ENCODE results near the gene ZNF133. TPM values are rescaled to one million over a fixed set of nuclear protein-coding genes. Genes with fewer than 3 reads are reported as not detected.

The ZNF133 gene
- total RNA-seq, 1 experiment from 2014 or later: 22.8 TPM

GRCh38 chr20:18255526-18255925 lies 32.8 kb upstream of the ZNF133 start:
- Histone ChIP-seq H3K9me3 (ENCODE audit: insufficient read depth, low read depth) (no peaks in the 10 kb centered on the region), H3K9me2 (ENCODE audit: insufficient read depth) (no peaks in the 10 kb centered on the region), H3K27ac (no peak overlapping the region), H3K4me3 (no peak overlapping the region), H3K79me2 (ENCODE audit: low read depth) (no peaks in the 10 kb centered on the region), H3K36me3 (ENCODE audit: low read depth) (no peaks in the 10 kb centered on the region), H3K4me1 (replicated peaks; ENCODE audit: insufficient read depth) (peaks cover 54% of the 10 kb centered on the region), H3K4me2 (no peak overlapping the region), H2AFZ (no peak overlapping the region), H3K27me3 (ENCODE audit: insufficient read depth, low read depth) (no peaks in the 10 kb centered on the region), H4K20me1 (ENCODE audit: insufficient read depth) (no peaks in the 10 kb centered on the region), H3F3A (ENCODE audit: insufficient read depth, low read depth) (peaks cover 46% of the 10 kb centered on the region)
- TF ChIP-seq, protein P1, sequence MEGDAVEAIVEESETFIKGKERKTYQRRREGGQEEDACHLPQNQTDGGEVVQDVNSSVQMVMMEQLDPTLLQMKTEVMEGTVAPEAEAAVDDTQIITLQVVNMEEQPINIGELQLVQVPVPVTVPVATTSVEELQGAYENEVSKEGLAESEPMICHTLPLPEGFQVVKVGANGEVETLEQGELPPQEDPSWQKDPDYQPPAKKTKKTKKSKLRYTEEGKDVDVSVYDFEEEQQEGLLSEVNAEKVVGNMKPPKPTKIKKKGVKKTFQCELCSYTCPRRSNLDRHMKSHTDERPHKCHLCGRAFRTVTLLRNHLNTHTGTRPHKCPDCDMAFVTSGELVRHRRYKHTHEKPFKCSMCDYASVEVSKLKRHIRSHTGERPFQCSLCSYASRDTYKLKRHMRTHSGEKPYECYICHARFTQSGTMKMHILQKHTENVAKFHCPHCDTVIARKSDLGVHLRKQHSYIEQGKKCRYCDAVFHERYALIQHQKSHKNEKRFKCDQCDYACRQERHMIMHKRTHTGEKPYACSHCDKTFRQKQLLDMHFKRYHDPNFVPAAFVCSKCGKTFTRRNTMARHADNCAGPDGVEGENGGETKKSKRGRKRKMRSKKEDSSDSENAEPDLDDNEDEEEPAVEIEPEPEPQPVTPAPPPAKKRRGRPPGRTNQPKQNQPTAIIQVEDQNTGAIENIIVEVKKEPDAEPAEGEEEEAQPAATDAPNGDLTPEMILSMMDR (conservative IDR thresholded peaks at IDR 0.05): no peak
- TF ChIP-seq EZH2 (IDR thresholded peaks at IDR 0.05; ENCODE audit: low read depth): no peak
- no peak for DNase-seq
- ChIA-PET CTCF (interaction anchor here (0.5 kb wide), 1 partner anchor 74 kb away, joined by 4 read pairs; no protein-coding TSS in a partner anchor), POLR2A (ENCODE audit: unreplicated experiment) (no interaction called here)
- intact Hi-C loops (cut with micrococcal nuclease; ENCODE audit: unreplicated experiment): no loop called here
- BruUV-seq (replicated peaks): no TSS peak

DNA sequence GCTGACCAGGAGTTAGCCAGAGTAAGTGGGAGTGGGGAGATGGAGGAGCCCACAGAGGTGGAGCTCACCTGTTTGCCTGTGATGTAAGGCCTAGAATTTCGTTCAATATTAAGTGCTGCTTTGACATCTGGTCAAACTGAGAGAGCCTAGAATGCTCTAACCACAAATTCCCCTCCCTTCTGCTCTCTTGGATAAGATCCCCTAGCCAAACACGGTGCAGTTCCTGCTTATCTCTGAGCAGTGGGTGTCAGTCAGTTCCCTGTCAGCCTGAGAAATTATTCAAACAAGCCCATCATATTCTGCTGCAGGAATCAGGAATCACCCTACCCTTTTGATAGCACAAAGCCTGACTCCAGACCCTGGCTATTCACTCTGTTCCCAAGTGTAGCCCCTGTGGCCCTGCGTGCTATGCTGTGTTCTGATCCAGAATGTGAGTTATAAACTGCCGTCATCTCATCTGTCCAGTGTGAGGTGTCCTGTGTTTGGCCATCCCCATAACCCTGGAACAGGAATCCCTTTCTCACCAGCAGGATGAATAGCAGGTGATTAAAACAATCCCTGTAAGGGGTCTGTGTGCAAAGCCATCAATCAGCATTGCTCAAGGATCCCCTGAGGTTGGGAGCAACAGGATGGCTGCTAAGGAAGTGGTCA lies 31.8 kb upstream of the ZNF133 start:
- Histone ChIP-seq H3K27me3 (ENCODE audit: insufficient read depth, low read depth) (no peaks in the 10 kb centered on the region), H3K27ac (no peak overlapping the region), H3K4me1 (replicated peaks; ENCODE audit: insufficient read depth) (peaks cover 47% of the 10 kb centered on the region), H3K9me3 (ENCODE audit: insufficient read depth, low read depth) (no peaks in the 10 kb centered on the region), H3K9me2 (ENCODE audit: insufficient read depth) (no peaks in the 10 kb centered on the region), H3F3A (ENCODE audit: insufficient read depth, low read depth) (peaks cover 36% of the 10 kb centered on the region), H3K4me3 (no peak overlapping the region), H3K79me2 (ENCODE audit: low read depth) (no peaks in the 10 kb centered on the region), H4K20me1 (ENCODE audit: insufficient read depth) (no peaks in the 10 kb centered on the region), H2AFZ (no peak overlapping the region), H3K4me2 (no peak overlapping the region), H3K36me3 (ENCODE audit: low read depth) (no peaks in the 10 kb centered on the region)
- BruUV-seq (replicated peaks): no TSS peak
- POLR2A ChIA-PET (ENCODE audit: unreplicated experiment): no interaction called here
- no peak for TF ChIP-seq EZH2 (IDR thresholded peaks at IDR 0.05; ENCODE audit: low read depth)
- TF ChIP-seq, protein P1 (conservative IDR thresholded peaks at IDR 0.05): no peak
- no peak for DNase-seq
- intact Hi-C loops (cut with micrococcal nuclease; ENCODE audit: unreplicated experiment): no loop called here
- CTCF ChIA-PET: interaction anchor here (0.6 kb wide), 1 partner anchor 68 kb away, joined by 3 read pairs; no protein-coding TSS in a partner anchor

GRCh38 chr20:18258126-18258860 lies 30.0 kb upstream of the ZNF133 start:
- Histone ChIP-seq H3K27me3 (ENCODE audit: insufficient read depth, low read depth) (no peaks in the 10 kb centered on the region), H3K4me2 (no peak overlapping the region), H3K9me2 (ENCODE audit: insufficient read depth) (no peaks in the 10 kb centered on the region), H3K4me1 (replicated peaks; ENCODE audit: insufficient read depth) (peaks cover 42% of the 10 kb centered on the region), H3K4me3 (no peak overlapping the region), H3K9me3 (ENCODE audit: insufficient read depth, low read depth) (no peaks in the 10 kb centered on the region), H2AFZ (no peak overlapping the region), H4K20me1 (ENCODE audit: insufficient read depth) (no peaks in the 10 kb centered on the region), H3K36me3 (ENCODE audit: low read depth) (no peaks in the 10 kb centered on the region), H3F3A (ENCODE audit: insufficient read depth, low read depth) (peaks cover 24% of the 10 kb centered on the region), H3K79me2 (ENCODE audit: low read depth) (no peaks in the 10 kb centered on the region), H3K27ac (no peak overlapping the region)
- TF ChIP-seq, protein P1 (conservative IDR thresholded peaks at IDR 0.05): no peak
- TF ChIP-seq EZH2 (IDR thresholded peaks at IDR 0.05; ENCODE audit: low read depth): no peak
- intact Hi-C loops (cut with micrococcal nuclease; ENCODE audit: unreplicated experiment): no loop called here
- BruUV-seq (replicated peaks): no TSS peak
- CTCF ChIA-PET: no interaction called here
- POLR2A ChIA-PET (ENCODE audit: unreplicated experiment): interaction anchor here (0.8 kb wide), 1 partner anchor 18 kb away, joined by 8 read pairs; no protein-coding TSS in a partner anchor
- DNase-seq: no peak

All from PC-9 (cell line).